GM19023 (cell line): ENCODE measurements around the gene BRMS1L.

ENCODE experiments used
- ATAC-seq: cut with Tn5 transposase; IDR thresholded peaks from one replicate; pipeline ENCODE4 v1.9.1; 2021; ENCODE audit warnings: mild to moderate bottlenecking, moderate library complexity; ENCODE audit not compliant: unreplicated experiment

BRMS1L gene

DNA sequence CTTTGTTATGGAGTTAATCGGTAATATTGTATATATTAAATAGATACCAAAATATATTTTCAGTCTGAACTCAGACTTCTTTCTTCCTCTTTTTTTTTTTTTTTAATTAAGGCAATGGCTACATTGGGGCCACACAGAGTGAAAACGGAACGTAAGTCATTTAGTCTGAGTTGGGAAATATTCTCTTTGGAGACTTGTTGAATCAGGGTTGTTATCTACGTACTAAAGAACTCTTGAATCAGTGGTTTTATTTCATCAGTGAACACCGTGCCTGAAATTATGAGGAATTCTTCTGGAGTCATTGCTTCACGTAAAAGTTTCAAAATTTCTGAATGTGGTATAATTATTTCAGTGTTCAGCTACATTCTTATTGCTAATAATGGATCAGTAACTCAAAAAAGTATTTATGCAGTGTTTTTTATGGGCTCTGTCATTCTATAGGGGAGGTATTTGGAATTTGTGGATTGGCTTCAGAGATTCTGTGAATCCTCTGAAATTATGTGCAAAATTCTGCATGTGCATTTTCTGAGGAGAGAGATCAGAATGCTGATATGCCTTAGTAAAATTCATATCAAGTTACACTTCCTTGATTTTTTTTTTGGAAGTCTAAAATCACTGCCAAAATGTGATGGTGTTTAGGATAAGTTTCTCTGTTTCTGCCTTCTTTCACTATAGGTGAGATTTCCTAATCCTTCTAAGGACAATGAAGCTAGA, 39.6 kb downstream of the BRMS1L start:
- ATAC-seq, result no peak

DNA sequence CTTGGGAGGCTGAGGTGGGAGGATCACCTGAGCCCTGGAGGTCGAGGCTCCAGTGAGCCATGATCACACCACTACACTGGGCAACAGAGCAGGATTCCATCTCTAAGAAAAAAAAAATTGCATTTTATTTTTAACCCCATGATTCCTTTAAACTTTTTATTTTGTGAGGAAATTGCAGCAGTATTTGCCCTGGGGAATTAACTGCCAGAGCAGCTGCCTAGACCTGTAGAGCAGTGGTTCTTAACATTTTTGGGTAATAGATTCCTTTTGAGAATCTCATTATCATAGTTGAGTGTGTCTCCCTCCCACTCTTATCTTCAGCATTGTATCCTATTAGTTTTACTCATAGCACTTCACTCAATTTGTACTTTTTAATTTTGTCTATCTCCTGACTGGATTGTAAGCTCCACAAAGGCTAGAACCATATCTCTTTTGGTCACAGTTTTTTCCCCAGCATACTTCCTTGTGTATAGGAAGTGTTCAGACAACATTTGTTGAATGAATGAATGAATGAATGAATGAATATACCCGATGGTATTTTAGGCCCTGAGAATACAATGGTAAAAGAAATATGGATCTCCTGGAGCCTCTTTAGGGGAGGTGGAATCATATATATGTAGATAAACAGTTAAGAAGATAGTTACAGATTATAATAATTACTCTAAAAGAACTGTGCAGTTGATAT, 40.6 kb downstream of the BRMS1L start:
- ATAC-seq, result no peak

DNA sequence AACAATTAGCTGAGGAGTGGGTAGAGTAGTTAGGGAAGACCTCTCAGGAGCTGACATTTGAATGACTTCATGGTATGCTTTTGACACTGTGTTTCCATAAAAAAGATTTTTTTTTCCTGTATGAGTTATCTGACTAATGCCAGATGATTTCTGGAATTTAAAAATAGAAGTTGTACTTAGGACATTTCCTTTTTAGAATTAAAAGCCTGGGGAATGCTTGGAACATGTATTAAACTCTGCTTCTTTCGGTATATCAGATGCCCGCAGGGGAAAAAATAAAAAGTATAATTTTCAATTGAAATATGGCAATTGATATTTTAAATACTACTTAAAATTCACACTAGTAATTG, 41.1 kb downstream of the BRMS1L start:
- no peak for ATAC-seq

DNA sequence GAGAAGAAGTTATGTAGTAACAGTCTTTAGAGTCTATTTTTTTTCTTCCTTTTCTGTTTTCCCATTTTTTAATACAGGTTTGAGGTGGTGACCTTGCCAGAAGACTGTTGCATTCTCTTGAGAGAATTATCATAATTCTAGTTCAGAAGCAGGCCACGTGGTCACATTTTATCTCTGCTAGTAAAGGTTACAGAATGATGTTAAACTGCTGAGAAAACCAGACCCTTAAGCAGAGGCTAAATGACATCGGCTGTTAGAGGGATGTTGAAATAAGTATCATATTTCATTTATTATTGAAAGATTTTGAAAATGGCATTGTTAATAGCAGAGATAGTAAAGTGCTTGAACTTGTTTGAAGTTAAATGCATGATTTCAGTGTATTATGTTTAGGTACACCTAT, 49.2 kb downstream of the BRMS1L start:
- no peak for ATAC-seq

DNA sequence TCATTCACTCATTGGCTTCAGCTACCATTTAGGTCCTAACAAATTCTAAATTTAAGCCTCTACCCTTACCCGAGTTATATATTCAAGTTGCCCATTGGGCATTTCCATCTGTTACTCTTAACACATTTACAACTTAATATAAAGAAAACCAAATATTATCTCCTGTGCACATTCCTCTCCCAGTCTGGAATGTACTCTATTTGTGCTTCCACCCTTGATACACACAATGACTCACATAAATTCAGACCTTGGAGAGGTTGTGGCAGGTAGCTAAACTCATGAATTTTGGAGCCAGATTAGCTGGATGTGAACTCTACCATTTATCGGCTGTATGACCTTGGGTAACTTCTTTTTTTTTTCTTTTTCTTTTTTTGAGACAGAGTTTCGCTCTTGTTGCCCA, 51.1 kb downstream of the BRMS1L start:
- no peak for ATAC-seq

DNA sequence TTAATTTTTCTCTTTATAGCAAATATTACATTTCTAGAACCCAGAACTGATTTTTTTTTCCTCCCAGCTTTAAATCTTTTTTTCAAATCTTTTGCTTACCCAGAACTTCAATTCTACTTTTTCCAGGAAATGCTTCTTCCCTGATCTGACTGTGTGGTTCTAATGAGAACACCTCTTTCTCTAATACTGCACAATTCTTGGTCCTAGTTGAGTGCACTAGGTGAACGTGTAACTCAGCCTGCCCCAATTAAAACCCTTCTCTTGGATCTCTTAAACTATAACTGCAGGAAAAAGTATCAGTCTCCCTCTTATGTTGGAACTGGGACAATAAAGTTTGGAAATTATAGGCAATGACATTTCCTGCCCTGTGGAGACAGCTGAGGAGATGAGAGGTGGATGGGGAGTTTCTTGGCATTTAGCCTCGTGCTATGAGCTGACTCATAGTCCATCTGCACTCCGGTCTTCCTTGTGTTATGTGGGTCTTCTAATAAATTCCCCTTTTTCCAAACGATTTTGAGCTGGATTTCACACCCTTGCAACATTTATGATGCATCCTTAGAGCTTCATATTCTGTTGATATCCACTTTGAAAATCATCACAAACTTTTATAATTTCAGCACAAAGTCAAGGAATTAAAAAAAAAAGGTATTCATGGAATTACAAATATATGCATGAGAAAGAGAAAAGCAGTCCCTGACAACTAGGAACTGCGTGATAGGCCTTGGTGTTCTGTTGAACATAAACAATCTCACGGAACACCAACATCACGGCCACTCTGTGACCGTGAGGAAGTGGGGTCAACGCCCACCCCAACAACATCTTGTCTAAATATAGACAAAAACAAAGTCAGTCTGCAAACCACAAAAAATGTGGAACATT, 52.4 kb downstream of the BRMS1L start:
- no peak for ATAC-seq

DNA sequence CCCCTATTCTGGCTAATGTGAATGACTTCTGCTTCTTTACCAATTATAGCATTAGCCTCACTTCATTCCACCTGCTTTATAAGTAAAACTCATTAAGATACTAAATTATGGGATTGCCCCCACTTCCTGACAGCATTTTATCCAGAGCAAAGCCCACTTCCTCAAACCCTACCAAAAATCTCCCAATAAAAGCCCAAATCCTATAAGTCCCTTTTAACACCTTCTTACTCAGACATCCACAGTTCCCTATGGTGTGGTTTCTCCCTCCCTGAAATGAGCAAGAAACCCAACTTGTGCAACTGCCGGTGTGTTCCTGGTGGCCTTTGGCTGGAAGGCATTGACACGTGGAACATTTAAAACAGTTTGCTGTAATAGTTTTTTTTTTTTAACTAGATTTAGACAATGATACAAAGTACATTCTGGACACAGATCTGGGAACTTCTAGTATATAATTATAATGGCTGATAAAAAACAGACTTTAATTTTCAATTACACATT, 53.1 kb downstream of the BRMS1L start:
- no peak for ATAC-seq

DNA sequence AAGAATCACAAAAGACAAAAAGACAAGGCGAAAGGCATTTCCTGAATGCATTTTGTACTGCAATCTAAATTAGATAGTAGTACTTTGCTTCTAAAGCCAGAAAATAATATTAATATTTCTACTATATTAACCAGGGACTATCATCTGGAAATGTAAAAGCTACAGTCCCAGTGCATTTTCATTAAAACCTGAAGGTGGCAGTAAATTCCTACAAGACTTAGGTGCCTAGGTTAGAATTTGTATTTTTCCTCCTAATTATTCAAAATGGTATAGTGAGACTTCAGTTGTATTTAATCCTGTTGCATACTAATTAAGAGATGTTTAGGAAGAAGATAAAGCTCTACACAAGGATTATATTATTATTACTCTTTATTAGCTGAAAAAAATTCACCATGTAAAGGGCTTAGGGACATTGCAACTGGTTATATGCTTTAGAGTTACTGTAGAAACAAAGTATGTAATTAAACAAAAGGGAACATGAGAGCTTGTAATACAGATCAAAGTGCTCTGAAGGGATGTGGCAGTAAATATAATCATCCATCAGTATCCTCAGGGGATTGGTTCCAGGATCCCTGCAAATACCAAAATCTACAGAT, 53.6 kb downstream of the BRMS1L start:
- ATAC-seq, result no peak

DNA sequence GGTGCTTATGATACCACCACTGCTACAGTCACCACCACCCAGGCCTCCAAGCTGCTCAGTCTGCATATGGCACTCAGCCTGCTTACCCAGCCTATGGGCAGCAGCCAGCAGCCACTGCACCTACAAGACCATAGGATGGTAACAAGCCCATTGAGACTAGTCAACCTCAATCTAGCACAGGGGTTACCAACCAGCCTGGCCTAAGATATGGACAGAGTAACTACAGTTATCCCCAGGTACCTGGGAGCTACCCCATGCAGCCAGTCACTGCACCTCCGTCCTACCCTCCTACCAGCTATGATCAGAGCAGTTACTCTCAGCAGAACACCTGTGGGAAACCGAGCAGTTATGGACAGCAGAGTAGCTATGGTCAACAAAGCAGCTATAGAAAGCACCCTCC, 55.1 kb downstream of the BRMS1L start:
- ATAC-seq, result no peak

DNA sequence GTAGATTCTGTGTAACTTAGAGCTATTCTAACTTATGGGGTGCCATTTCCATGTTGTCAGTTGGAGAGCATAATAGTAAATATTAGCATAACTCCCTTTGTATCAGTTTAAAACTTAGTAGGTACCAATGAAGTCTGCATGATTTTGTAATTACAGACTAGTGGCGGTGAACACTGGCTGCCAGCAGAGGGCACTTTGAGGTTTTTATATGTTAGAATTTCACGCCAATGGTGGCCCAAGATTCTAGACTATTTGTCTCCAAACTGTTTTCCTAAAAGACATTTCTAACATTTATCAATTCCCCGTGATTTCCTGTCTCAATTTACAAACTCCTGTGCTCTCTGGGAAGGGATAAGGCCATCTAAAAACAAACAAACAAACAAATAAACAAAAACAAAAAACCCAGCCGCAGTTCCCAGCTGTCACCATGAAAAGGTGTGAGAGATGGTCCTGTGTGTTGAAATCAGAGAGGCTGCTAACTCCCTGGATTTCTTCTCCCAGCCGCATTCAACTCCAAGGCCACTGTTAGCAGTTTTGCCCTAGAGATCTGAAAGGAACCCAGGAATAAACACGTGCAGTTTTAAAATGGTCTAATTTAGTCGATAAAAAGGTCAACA, 57.6 kb downstream of the BRMS1L start:
- ATAC-seq, result no peak

DNA sequence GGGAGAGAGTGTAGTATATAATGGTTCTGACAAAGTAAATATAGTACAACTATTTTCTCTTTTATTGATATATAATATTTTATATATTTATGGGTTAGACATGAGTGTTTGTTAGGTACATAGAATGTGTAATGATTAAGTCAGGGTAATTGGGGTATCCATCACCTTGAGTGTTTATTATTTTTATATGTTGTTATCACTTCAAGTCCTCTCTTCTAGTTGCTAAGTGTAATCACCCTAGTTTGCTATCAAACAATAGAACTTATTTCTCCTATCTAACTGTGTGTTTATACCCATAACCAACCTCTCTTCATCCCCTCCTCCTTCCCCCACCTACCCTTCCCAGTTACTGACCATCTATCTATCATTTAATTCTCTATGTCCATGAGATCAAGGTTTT, 64.2 kb downstream of the BRMS1L start:
- no peak for ATAC-seq

DNA sequence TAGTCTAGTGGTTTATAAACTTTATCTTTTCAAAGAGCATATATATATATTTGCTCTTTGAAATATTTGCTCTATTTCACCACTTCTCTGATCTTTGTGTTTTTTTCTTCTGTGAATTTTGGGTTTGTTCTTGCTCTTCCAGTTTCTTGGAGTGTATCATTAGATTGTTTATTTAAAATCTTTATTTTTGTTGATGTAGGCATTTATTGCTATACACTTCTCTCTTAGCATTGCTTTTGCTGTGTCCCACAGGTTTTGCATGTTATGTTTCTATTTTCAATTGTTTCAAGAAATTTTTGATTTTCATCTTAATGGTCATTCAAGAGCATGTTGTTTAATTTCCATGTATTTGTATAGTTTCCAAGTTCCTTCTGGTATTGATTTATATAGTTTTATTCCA, 69.1 kb downstream of the BRMS1L start:
- no peak for ATAC-seq

DNA sequence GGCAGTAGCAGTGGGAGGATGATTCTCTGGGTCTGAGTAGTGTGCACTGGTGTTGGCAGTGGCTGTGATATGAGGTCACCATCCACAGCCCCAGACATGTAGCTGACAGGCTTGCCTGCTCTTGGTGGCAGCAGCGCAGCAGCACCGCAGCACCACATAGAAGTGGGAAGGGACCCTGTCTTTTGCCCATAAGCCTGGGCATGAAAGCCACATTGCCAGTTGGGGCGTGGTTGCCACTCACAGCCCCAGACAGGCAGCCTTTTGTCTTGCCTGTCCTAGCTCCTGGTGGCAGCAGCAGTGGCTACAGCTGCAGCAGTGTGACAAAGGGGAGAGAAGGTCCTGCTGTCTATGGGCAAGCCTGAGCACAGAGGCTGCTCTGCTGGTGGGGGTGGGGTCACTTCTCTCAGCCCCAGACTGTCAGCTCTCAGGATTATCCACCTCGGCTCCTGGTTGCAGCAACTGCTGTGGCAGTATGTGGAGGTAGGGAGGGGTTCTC, 71.5 kb downstream of the BRMS1L start:
- no peak for ATAC-seq

DNA sequence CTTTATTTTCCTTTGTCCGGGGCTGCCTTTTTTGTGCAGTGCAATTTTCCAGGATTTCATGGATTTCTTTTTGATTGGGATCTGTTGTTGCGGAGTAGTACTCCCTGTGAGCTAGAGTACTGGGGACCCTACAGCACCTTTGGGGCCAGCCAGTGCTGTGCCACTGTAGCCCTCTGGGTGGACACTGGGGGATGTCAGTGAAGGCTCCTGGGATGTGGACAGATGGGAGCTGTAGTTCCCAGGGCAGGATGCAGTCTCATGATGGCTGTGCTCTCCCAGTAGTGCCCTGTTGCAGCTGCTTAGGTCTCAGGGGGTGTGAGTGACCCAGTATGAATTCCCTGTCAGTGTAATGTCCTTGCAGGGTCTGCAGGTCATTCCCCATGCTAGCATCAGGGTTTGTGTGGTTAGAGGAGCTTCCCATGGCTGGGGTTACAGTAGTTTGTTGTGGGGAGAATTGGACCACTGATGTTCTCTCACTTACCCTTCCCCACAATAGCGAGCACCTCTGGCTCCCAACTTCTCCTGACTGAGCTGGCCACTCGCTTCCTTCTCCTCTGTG, 72.2 kb downstream of the BRMS1L start:
- no peak for ATAC-seq

DNA sequence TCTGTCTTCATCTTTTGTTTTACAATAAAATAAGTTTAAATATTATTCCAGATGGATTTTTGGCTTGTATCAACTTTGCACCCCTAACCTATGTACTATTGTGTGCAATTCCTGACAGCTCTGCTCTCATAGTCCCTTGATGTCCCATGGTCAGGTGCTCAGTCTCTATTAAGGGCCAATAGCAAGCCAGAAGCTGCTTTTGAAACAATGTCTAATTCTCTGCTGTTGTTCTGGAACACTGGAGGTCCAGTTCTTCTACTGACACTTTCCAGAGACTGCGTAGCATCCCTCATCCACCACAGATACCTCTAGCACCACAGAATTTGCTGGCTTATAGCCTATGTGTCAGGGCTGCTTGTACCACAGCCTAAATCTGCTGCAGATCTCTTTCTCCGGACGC, 74.6 kb downstream of the BRMS1L start:
- ATAC-seq, result no peak

DNA sequence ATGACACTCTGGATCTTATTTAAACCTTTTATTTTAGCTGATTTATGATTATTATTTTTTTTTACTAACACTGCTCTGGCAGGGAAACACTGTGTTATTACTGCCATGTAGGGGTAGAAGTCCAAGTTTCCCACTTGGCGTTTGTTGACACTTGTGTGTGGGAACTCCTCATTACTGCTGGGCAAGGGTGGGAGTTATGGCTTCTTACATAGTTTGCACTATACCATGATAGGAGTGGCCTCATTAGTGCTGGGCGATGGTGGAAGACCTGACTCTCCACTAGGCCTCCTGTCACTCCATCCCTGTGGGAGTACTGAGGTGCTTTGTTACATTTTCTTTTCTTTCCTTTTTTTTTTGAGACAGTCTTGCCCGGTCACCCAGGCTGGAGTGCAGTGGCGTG, 83.5 kb downstream of the BRMS1L start:
- ATAC-seq, result no peak

DNA sequence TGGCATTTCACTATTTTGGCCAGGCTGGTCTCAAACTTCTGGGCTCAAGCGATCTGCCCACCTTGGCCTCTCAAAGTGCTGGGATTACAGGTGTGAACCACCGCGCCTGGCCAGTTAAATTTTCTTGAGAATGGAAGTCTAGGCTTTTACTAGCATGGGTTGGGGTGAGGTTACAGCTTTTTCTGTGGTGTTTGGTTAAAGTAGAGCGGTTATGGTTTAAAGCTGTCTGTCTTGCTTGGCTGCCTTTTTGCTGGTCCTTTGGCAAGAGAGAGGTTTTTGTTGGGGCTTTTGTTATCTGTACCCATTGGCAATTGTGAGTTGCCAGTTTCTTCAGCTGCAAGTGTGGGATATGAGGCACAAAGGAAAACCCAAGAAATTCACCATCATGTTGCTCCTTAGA, 84.1 kb downstream of the BRMS1L start:
- no peak for ATAC-seq

DNA sequence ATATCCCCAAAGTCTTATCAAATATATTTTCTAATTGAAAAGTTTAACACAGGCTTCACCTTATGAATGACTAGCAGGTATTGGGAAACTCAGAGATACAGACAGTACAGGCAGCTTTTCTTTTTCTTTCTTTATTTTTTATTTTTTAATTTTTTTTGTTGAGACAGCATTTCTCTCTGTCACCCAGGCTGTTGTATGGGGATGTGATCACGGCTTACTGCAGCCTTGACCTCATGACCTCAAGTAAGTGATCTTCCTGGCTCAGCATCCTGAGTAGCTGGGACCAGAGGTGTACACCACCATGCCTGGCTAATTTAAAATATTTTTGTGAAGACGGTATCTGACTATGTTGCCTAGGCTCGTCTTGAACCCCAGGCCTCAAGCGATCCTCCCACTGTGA, 85.0 kb downstream of the BRMS1L start:
- ATAC-seq, result no peak

DNA sequence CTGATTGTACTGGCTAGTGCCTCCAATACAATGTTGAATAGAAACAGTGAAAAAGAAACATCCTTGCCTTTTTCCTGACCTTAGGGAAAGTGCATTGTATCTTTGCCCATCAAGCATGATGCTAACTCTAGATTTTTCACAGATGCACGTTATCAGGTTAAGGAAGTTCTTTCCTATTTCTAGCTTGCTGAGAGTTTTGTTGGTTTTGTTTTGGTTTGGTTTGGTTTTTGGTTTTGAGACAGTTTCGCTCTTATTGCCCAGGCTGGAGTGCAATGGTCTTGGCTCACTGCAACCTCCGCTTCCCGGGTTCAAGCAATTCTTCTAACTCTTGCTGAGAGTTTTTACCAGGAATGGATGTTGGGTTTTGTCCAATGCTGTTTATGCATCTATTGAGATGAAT, 89.0 kb downstream of the BRMS1L start:
- no peak for ATAC-seq

DNA sequence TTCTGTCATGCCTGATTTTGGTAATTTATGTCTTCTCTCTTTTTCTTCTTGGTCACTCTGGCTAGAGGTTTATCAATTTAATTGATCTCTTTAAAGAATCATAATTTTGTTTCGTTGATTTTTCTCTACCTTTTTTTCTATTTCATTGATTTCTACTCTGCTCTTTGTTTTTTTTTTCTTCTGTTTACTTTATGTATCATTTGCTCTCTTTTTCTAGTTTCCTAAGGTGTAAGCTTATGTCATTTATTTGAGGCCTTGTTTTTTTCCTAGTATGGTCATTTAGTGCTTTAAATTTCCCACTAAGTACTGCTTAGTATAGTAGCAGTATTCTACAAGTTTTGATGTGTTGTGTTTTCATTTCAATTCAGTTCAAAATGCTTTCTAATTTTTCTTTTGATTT, 89.6 kb downstream of the BRMS1L start:
- no peak for ATAC-seq
